Measurements from ENCODE around the gene HNF4A. TPM values are rescaled to one million over a fixed set of nuclear protein-coding genes. Genes with fewer than 3 reads are reported as not detected.

Gene HNF4A
- total RNA-seq, 1 donor from 2014 or later, result not detected

DNA sequence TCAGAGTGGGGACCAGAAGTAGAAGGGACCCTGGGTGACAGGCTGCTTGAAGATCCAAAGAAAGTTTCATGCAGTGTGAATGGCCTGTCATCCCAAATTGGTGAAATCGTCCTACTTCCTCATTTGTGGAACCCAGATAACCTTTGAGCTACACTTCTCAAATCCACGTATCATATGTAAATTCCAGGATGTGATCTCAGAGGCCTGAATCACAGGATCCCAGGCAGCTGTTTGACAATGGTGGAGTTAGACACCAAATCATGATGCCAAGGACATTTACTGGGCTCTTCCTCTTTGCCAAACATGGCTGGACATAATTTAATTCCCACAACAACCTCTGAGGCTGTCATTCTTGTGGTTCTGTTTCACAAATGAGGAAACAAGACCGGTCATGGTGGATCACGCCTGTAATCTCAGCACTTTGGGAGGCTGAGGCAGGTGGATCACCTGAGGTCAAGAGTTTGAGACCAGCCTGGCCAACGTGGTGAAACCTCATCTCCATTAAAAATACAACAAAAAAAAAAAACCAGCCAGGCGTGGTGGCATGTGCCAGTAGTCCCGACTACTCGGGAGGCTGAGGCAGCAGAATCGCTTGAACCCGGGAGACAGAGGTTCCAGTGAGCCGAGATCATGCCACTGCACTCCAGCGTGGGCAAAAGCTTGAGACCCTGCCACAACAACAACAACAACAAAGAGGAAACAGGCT lies 80.3 kb downstream of the HNF4A start:
- TF ChIP-seq CTCF (conservative IDR thresholded peaks at IDR 0.05; ENCODE audit: low read depth, low read length), result no peak

DNA sequence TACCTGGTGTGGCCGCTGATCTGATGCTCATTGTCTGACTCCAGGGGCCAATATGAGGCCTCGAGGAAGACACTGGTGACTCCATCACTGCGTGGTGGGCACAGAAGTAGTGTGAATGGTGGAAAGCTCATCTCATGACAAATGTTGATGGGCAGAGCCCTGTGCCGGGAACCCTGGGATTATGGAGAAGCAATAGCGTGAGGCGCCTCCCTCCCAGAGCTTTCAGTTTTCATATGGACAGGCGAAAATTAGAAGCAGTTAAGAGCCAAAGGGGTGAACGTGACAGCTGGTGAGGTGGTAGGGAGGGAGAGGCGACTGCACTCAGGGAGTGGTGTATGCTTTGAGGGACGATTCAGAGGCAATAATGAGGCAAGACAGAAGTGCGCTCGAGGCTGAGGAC lies 80.9 kb downstream of the HNF4A start:
- no peak overlapping the region for H3K4me3 ChIP-seq (ENCODE audit: low read depth, low read length)
- no peak for DNase-seq (ENCODE audit: low read depth)
- TF ChIP-seq CTCF (conservative IDR thresholded peaks at IDR 0.05; ENCODE audit: low read depth, low read length), result no peak

More for the DNA sequence above, 80.3 kb downstream of the HNF4A start:
- DNase-seq (ENCODE audit: low read depth), result no peak
- H3K4me3 ChIP-seq (ENCODE audit: low read depth, low read length), result no peak overlapping the region

DNA sequence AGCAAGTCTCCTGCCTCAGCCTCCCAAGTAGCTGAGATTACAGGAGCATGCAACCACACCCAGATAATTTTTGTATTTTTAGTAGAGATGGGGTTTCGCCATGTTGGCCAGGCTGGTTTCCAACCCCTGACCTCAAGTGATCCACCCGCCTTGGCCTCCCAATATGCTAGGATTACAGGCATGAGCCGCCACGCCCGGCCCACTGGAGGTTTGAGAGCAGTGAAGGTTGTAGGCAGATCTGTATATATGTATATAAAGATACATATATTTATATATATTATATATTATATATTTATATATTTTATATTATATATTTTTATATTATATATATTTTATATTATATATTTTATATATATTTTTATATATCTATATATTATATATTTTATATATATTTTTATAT lies 82.0 kb downstream of the HNF4A start:
- no peak overlapping the region for H3K4me3 ChIP-seq (ENCODE audit: low read depth, low read length)
- no peak for TF ChIP-seq CTCF (conservative IDR thresholded peaks at IDR 0.05; ENCODE audit: low read depth, low read length)
- DNase-seq (ENCODE audit: low read depth), result no peak

- DNase-seq (ENCODE audit: low read depth), result no peak
- H3K4me3 ChIP-seq (ENCODE audit: low read depth, low read length), result no peak overlapping the region
- TF ChIP-seq CTCF (conservative IDR thresholded peaks at IDR 0.05; ENCODE audit: low read depth, low read length), result no peak
Measured at GRCh38 chr20:44438782-44439181, 83.3 kb downstream of the HNF4A start.

DNA sequence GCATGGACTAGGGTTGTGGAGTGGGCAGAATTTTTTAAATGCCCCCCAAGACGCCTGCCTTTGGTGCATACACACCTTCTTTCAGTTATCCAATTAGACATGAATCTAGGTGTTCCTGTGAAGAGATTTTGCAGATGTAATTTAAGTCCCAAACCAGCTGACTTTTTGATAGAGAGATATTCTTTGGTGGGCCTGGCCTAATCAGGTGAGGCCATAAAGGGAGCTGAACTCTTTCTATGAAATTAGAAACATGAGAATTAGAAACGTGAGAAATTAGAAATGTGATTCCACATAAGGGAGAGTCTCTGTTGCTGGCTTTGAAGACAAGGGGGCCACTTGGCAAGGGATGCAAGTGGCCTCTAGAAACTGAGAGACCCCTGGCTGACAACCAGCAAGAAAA lies 83.8 kb downstream of the HNF4A start:
- TF ChIP-seq CTCF (conservative IDR thresholded peaks at IDR 0.05; ENCODE audit: low read depth, low read length), result no peak
- H3K4me3 ChIP-seq (ENCODE audit: low read depth, low read length), result no peak overlapping the region
- no peak for DNase-seq (ENCODE audit: low read depth)

DNA sequence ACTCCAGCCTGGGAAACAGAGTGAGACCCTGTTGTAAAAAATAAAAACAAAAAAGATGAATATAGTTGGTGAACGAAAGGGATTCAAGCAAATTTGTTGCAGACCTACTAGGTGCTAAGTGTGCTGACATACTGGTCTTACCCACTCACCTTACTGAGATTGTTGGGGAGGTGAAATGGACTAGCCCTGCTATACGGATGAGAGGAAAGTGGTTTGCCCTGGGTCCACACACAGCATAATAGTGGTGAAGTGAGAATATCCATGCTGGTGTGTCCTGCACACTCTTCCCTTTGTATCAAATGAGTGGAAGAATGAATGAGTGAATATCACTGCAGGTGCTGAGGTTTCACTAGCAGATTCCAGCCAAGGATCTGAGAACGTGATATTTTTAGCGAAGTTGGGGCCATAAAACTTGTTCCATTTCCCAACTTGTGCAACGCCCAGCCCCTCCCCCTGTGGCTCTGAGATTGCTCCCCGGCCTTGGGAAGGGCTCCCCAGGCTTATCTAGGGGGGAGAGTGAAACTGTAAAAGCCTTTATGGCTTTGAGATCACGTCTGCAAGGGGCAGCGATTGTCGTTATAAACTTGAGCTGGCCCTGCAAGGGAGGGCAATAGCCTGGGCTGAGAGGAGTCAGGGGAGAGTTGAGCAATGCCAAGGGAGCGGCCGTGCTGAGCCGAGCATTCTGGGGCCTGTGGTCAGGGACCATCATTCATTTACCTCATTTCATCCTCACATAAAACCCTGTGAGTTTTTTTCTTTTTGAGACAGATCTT lies 87.0 kb downstream of the HNF4A start:
- no peak for TF ChIP-seq CTCF (conservative IDR thresholded peaks at IDR 0.05; ENCODE audit: low read depth, low read length)
- no peak for DNase-seq (ENCODE audit: low read depth)
- H3K4me3 ChIP-seq (ENCODE audit: low read depth, low read length), result no peak overlapping the region

Data from epithelial cell of proximal tubule (primary cell).